Muscle of arm (tissue), 12 donors: ENCODE data around the gene PLXNA1. TPM values are rescaled to one million over a fixed set of nuclear protein-coding genes. Genes with fewer than 3 reads are reported as not detected.

Experiments used
- DNase-seq: peaks from one replicate; pipeline ENCODE4 v3.0.0-alpha.2; 2013
- polyA plus RNA-seq, 12 donors: library from polyadenylated mRNA; unstranded; fragments of 120-200 nt; gene quantifications; one replicate each; pipeline ENCODE4 v1.2.1, GENCODE V29; 2013; ENCODE audit not compliant: insufficient read length in 12 of 12

Gene PLXNA1
- polyA plus RNA-seq, 12 donors, result 21.9 to 46.8 (median 35.5) TPM; not detected in 1

- no peak for DNase-seq
These were observed 4.2 kb downstream of the PLXNA1 start for GRCh38 chr3:126987129-126987528.

GRCh38 chr3:126987596-126987995 is 4.7 kb downstream of the PLXNA1 start:
- no peak for DNase-seq

GRCh38 chr3:126988451-126989021 is 5.6 kb downstream of the PLXNA1 start:
- no peak for DNase-seq

- no peak for DNase-seq
These were observed 6.6 kb downstream of the PLXNA1 start for GRCh38 chr3:126989316-126990023.

GRCh38 chr3:126990024-126990700 is 7.2 kb downstream of the PLXNA1 start:
- DNase-seq, result no peak

- DNase-seq, result no peak
These were observed 8.0 kb downstream of the PLXNA1 start for GRCh38 chr3:126990890-126991289.

GRCh38 chr3:126991366-126992200 is 8.7 kb downstream of the PLXNA1 start:
- DNase-seq, result no peak

GRCh38 chr3:126992216-126992615 is 9.3 kb downstream of the PLXNA1 start:
- no peak for DNase-seq

GRCh38 chr3:126992776-126993175 is 9.9 kb downstream of the PLXNA1 start:
- no peak for DNase-seq

- DNase-seq, result no peak
These were observed 10.5 kb downstream of the PLXNA1 start for GRCh38 chr3:126993436-126993835.

- no peak for DNase-seq
These were observed 11.8 kb downstream of the PLXNA1 start for GRCh38 chr3:126994661-126995245.

GRCh38 chr3:126995254-126995780 is 12.4 kb downstream of the PLXNA1 start:
- DNase-seq, result no peak

GRCh38 chr3:126995926-126996512 is 13.1 kb downstream of the PLXNA1 start:
- DNase-seq, result no peak

- DNase-seq, result no peak
These were observed 14.0 kb downstream of the PLXNA1 start for GRCh38 chr3:126996905-126997304.

- no peak for DNase-seq
These were observed 14.6 kb downstream of the PLXNA1 start for GRCh38 chr3:126997455-126998038.

- DNase-seq, result no peak
These were observed 15.4 kb downstream of the PLXNA1 start for GRCh38 chr3:126998320-126998719.

GRCh38 chr3:126998728-126999127 is 15.8 kb downstream of the PLXNA1 start:
- DNase-seq, result no peak

GRCh38 chr3:126999383-126999782 is 16.5 kb downstream of the PLXNA1 start:
- no peak for DNase-seq

- peak; percentile 30 for DNase-seq
These were observed 17.2 kb downstream of the PLXNA1 start for GRCh38 chr3:127000119-127000518.

GRCh38 chr3:127000761-127001160 is 17.8 kb downstream of the PLXNA1 start:
- DNase-seq, result no peak
